WI38 (cell line): ENCODE measurements around the gene SLC29A3.

ENCODE experiments used
- H3K4me3 ChIP-seq: 2 replicates; pipeline ENCODE4 v1.5.1; 2011; ENCODE audit warnings: low read depth, mild to moderate bottlenecking, control low read depth, low read length
- CTCF ChIP-seq: IDR thresholded peaks from 2 replicates; pipeline ENCODE4 v1.5.1; 2012; ENCODE audit warnings: low read depth, mild to moderate bottlenecking, control low read depth, low read length

Gene SLC29A3

GRCh38 chr10:71392791-71393781 is 74.0 kb downstream of the SLC29A3 start:
- no peak for TF ChIP-seq CTCF

GRCh38 chr10:71393841-71394475 is 74.9 kb downstream of the SLC29A3 start:
- TF ChIP-seq CTCF, result no peak
- no peak overlapping the region for H3K4me3 ChIP-seq

More at GRCh38 chr10:71392791-71393781, 74.0 kb downstream of the SLC29A3 start:
- H3K4me3 ChIP-seq, result no peak overlapping the region

- TF ChIP-seq CTCF, result no peak
- no peak overlapping the region for H3K4me3 ChIP-seq
Measured at GRCh38 chr10:71394926-71395562, 76.0 kb downstream of the SLC29A3 start.

GRCh38 chr10:71395621-71396020 is 76.6 kb downstream of the SLC29A3 start:
- TF ChIP-seq CTCF, result 0 out of 2 replicates have a peak, but pooled peaks have one; percentile 8
- no peak overlapping the region for H3K4me3 ChIP-seq

- no peak for TF ChIP-seq CTCF
- H3K4me3 ChIP-seq, result no peak overlapping the region
Measured at GRCh38 chr10:71396084-71396710, 77.1 kb downstream of the SLC29A3 start.

- TF ChIP-seq CTCF, result no peak
- no peak within 1 kb of the TSS for H3K4me3 ChIP-seq
Measured at GRCh38 chr10:71396711-71397295, 77.7 kb downstream of the SLC29A3 start, which contains the start of gene CDH23. TSS of gene CDH23 (plus strand) at chr10:71396920. CDS start at chr10:71439832, 42,912 bp downstream.
